Activated B cell treated with CpG ODN at 0.5 μM for 24 hours (primary cell): ENCODE measurements around the gene KLHL1. TPM values are rescaled to one million over a fixed set of nuclear protein-coding genes. Genes with fewer than 3 reads are reported as not detected.

Experiments
- ATAC-seq: fragments of 200-7000 bp; cut with Tn5 transposase; one replicate; pipeline ENCODE4 v1.10.0; 2021; ENCODE audit warnings: low read depth, mild to moderate bottlenecking, moderate library complexity
- CTCF ChIA-PET: fragments of 350-600 bp; sonication (Branson Sonifier 250); formaldehyde crosslinking; loops from one replicate; lab custom pipeline; 2021; ENCODE audit warnings: antibody characterized with exemption; lab: Charles Lee
- POLR2A ChIA-PET: fragments of 350-600 bp; sonication (Branson Sonifier 250); formaldehyde crosslinking; loops from one replicate; lab custom pipeline; 2021; ENCODE audit warnings: antibody characterized with exemption; lab: Charles Lee
- DNase-seq: peaks from one replicate; pipeline ENCODE4 v3.0.0; 2022
- H3K27ac Mint-ChIP-seq: one replicate; pipeline ENCODE4 v1.8.0; 2020; ENCODE audit warnings: mixed read lengths
- H3K27me3 Mint-ChIP-seq: one replicate; pipeline ENCODE4 v1.8.0; 2021; ENCODE audit warnings: mixed read lengths
- H3K36me3 Mint-ChIP-seq: one replicate; pipeline ENCODE4 v1.8.0; 2021; ENCODE audit warnings: low read depth, mixed read lengths
- H3K4me1 Mint-ChIP-seq: one replicate; pipeline ENCODE4 v1.8.0; 2021; ENCODE audit warnings: mixed read lengths
- H3K4me3 Mint-ChIP-seq: one replicate; pipeline ENCODE4 v1.8.0; 2020; ENCODE audit warnings: mild to moderate bottlenecking, mixed read lengths
- H3K9me3 Mint-ChIP-seq: one replicate; pipeline ENCODE4 v1.8.0; 2020; ENCODE audit warnings: mixed read lengths
- intact Hi-C: fragments of 100-400 bp; cut with micrococcal nuclease; formaldehyde crosslinking; loops from one replicate; pipeline ENCODE4 v1.15.1; 2024
- total RNA-seq: library from RNA; stranded (reverse); gene quantifications from 2 replicates; pipeline ENCODE4 v1.2.3, GENCODE V29; 2022
- TF ChIP-seq, protein P1 (sequence below): fragments of 200-600 bp; IDR thresholded peaks from one replicate; pipeline ENCODE4 v1.8.0; 2022; ENCODE audit warnings: antibody characterized with exemption, mild to moderate bottlenecking

KLHL1 gene
- total RNA-seq, 1 donor from 2014 or later, result not detected

DNA sequence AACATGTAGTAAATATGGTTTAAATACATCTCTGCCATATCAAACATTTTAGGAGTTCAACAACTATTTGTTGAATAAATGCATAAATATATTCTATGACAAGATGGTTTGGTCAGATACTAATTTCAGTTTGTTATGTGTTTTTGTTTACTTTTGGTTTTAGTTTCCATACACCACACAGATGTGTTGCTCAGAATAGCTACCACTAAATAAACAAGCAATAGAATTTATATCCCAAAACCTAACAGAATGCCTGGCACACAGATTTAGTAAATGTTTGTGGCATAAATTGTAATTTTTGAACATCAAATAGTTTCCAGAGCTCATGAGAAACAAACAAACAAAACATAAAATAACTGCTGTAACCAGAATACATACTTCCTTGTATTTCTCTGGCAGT, 127.5 kb downstream of the KLHL1 start:
- H3K27ac Mint-ChIP-seq, result no peak overlapping the region
- intact Hi-C loops, result no loop called here
- TF ChIP-seq, protein P1, sequence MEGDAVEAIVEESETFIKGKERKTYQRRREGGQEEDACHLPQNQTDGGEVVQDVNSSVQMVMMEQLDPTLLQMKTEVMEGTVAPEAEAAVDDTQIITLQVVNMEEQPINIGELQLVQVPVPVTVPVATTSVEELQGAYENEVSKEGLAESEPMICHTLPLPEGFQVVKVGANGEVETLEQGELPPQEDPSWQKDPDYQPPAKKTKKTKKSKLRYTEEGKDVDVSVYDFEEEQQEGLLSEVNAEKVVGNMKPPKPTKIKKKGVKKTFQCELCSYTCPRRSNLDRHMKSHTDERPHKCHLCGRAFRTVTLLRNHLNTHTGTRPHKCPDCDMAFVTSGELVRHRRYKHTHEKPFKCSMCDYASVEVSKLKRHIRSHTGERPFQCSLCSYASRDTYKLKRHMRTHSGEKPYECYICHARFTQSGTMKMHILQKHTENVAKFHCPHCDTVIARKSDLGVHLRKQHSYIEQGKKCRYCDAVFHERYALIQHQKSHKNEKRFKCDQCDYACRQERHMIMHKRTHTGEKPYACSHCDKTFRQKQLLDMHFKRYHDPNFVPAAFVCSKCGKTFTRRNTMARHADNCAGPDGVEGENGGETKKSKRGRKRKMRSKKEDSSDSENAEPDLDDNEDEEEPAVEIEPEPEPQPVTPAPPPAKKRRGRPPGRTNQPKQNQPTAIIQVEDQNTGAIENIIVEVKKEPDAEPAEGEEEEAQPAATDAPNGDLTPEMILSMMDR, result no peak
- H3K4me1 Mint-ChIP-seq, result no peaks in the 10 kb centered on the region
- no peak overlapping the region for H3K4me3 Mint-ChIP-seq
- no peaks in the 10 kb centered on the region for H3K27me3 Mint-ChIP-seq
- no peaks in the 10 kb centered on the region for H3K36me3 Mint-ChIP-seq
- peaks cover 3% of the 10 kb centered on the region for H3K9me3 Mint-ChIP-seq
- ATAC-seq (no peak), DNase-seq (no peak)
- POLR2A ChIA-PET, result no interaction called here
- CTCF ChIA-PET, result no interaction called here

DNA sequence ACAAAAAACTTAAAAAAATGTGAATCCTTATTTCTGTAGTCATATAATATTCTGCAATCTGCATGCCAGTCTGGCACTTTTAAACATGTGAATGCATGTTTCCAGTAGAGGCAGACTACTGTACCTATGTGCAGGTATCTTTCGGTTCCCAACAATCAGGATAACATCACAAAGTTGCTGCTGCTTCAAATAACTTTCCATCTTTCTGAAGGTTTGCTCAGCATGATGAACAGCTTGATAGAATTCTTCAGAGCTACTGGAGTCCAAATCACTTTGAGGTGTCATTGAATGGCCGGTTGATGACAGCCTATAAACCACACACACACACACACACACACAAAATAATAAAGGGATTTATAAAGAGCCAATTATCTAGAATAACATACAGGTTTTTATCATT, 132.8 kb downstream of the KLHL1 start:
- POLR2A ChIA-PET, result no interaction called here
- ATAC-seq (no peak), DNase-seq (no peak)
- Mint-ChIP-seq H3K9me3 (no peaks in the 10 kb centered on the region), H3K36me3 (no peaks in the 10 kb centered on the region), H3K4me3 (no peak overlapping the region), H3K4me1 (no peaks in the 10 kb centered on the region), H3K27ac (no peak overlapping the region), H3K27me3 (no peaks in the 10 kb centered on the region)
- CTCF ChIA-PET, result no interaction called here
- intact Hi-C loops, result no loop called here
- TF ChIP-seq, protein P1, result no peak

DNA sequence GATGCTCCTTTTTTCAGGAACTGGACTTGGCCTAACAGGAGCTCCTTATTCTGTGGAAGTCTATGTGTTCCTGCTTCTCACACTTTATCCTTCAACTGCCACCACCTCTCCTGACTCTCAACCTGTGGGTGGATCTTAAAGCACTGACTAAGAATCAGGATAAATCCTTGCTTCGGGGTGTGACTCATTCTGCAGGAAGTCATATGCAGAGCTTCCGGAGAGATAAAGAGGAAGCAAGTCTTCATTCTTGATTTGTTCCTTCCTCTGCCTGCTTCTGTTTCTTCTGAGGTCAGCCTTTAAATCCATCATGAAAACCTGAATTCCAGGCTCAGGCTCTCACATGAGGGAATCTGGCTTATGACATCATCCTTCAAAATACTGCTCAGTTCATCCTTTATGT, 137.7 kb downstream of the KLHL1 start:
- ChIA-PET CTCF (no interaction called here), POLR2A (no interaction called here)
- no peak overlapping the region for H3K27ac Mint-ChIP-seq
- H3K4me3 Mint-ChIP-seq, result no peak overlapping the region
- TF ChIP-seq, protein P1, result no peak
- no peak for DNase-seq
- H3K9me3 Mint-ChIP-seq, result peaks cover 6% of the 10 kb centered on the region
- H3K36me3 Mint-ChIP-seq, result no peaks in the 10 kb centered on the region
- no peaks in the 10 kb centered on the region for H3K27me3 Mint-ChIP-seq
- no peaks in the 10 kb centered on the region for H3K4me1 Mint-ChIP-seq
- intact Hi-C loops, result no loop called here
- no peak for ATAC-seq

DNA sequence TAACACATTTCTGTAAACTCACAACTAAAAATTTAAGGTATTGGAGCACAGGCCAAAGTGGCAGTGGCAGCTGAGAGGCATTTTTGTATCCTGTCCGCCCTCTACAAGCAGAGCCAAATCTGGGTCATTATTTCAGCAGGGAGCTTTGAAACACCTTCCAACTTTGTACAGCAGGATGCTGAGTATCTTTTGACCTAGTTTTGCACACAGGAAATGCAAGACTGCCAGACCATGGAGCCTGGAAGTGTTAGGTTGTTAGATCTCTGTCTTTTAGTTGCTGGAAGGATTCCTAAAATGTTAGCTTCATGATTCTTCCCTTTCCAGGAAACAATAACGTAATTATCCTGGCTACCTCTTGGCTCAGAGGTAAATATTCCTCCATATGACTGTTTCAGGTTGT, 149.2 kb downstream of the KLHL1 start:
- ChIA-PET POLR2A (no interaction called here), CTCF (no interaction called here)
- Mint-ChIP-seq H3K36me3 (no peaks in the 10 kb centered on the region), H3K27me3 (no peaks in the 10 kb centered on the region), H3K9me3 (peaks cover 2% of the 10 kb centered on the region), H3K4me3 (no peak overlapping the region), H3K4me1 (no peaks in the 10 kb centered on the region), H3K27ac (no peak overlapping the region)
- ATAC-seq (no peak), DNase-seq (no peak)
- intact Hi-C loops, result no loop called here
- TF ChIP-seq, protein P1, result no peak

DNA sequence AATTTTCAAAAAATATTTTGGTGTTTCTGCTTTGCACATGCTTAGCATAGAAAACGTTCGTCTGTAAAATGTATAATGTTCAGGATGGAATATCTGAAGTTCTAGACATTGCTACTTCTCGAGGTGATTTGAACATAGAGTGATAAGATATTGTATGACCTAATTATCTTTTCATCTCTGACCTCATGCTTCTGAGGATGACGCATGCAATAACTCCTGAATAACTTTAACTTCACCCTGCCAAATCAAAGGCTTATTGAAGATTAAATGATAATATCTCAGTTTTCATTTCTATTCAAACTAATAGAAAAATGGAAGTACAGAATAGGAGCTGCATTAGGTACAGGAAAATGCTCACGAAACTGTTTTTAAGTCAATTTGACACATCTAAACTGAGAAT, 151.4 kb downstream of the KLHL1 start:
- ATAC-seq, result no peak
- H3K4me1 Mint-ChIP-seq, result no peaks in the 10 kb centered on the region
- intact Hi-C loops, result no loop called here
- H3K27me3 Mint-ChIP-seq, result no peaks in the 10 kb centered on the region
- TF ChIP-seq, protein P1, result no peak
- DNase-seq, result no peak
- CTCF ChIA-PET, result no interaction called here
- POLR2A ChIA-PET, result no interaction called here
- H3K4me3 Mint-ChIP-seq, result no peak overlapping the region
- H3K27ac Mint-ChIP-seq, result no peak overlapping the region
- no peaks in the 10 kb centered on the region for H3K9me3 Mint-ChIP-seq
- no peaks in the 10 kb centered on the region for H3K36me3 Mint-ChIP-seq
